ENCODE results near the gene ME2. TPM values are rescaled to one million over a fixed set of nuclear protein-coding genes. Genes with fewer than 3 reads are reported as not detected.

ME2 gene
- total and polyA plus RNA-seq, 2 of the 8 experiments (the other 6 are each of a cell fraction or from before 2014, with no cell fraction given): 54.7 to 66.9 TPM

DNA sequence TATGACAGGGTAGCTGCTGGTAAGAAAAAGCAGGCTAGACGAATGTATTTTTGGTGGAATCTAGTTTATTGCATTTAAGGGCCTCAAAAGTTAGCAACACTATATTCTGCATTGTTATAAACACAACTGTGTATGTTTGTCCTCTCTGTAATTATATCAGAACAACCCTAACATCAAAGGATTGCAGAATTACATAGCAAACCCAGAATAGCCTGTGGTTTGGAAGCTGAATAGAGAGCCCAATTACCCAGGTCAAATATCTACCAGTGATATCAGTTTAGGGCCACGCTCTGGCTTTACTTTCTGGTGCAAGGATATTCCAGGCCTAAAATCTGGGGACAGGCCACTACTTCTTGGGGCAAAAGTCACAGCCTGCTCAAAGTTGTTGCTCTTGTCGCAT lies 34.0 kb upstream of the ME2 start:
- no peak overlapping the region for H2BK15ac ChIP-seq (ENCODE audit: low read length)
- no peaks in the 10 kb centered on the region for H3K27me3 ChIP-seq (replicated peaks in 1 of 4; ENCODE audit: control insufficient read depth in 3 of 4, extremely low read depth in 1 of 4, insufficient read depth in 3 of 4, low read length in 3 of 4)
- no peaks in the 10 kb centered on the region for H3K79me2 ChIP-seq (ENCODE audit: control insufficient read depth in 1 of 2, insufficient read depth in 2 of 2, low read length in 2 of 2)
- H4K20me1 ChIP-seq (replicated peaks in 1 of 2; ENCODE audit: control insufficient read depth in 1 of 2, insufficient read depth in 2 of 2, low read length in 2 of 2): no peaks in the 10 kb centered on the region
- TF ChIP-seq, protein P1, sequence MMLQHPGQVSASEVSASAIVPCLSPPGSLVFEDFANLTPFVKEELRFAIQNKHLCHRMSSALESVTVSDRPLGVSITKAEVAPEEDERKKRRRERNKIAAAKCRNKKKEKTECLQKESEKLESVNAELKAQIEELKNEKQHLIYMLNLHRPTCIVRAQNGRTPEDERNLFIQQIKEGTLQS (IDR thresholded peaks at IDR 0.05; ENCODE audit: insufficient read depth, low read depth, low read length): no peak
- TF ChIP-seq CBX8 (IDR thresholded peaks at IDR 0.05; ENCODE audit: borderline replicate concordance, low read depth, low read length): no peak
- no peak for TF ChIP-seq CHD2 (IDR thresholded peaks at IDR 0.05; ENCODE audit: low read length)
- no peak for TF ChIP-seq SRF (IDR thresholded peaks at IDR 0.05; ENCODE audit: low read depth, low read length)
- TF ChIP-seq CREB1 (IDR thresholded peaks at IDR 0.05): no peak
- no peak for TF ChIP-seq SP1 (IDR thresholded peaks at IDR 0.05; ENCODE audit: low read depth, low read length)
- no peak for TF ChIP-seq BRCA1 (IDR thresholded peaks at IDR 0.05; ENCODE audit: low read depth, low read length)
- TF ChIP-seq CTBP2 (IDR thresholded peaks at IDR 0.05; ENCODE audit: borderline replicate concordance, insufficient read depth, insufficient read length, low read length): no peak
- no peak overlapping the region for H2BK120ac ChIP-seq (replicated peaks; ENCODE audit: low read depth, low read length)
- H3K4me2 ChIP-seq (ENCODE audit: insufficient read depth in 1 of 2, low read depth in 2 of 2, low read length in 2 of 2): no peak overlapping the region
- no peaks in the 10 kb centered on the region for H3K79me1 ChIP-seq (ENCODE audit: low read depth, low read length)
- no peak for FAIRE-seq
- H3K23me2 ChIP-seq (ENCODE audit: low read depth, low read length): no peaks in the 10 kb centered on the region
- CTCF ChIA-PET (ENCODE audit: partially characterized antibody): interaction anchor here (0.6 to 1.3 kb wide), 3 partner anchors 22 to 600 kb away, joined by 3 to 4 read pairs (median 3); no protein-coding TSS in a partner anchor
- H2AFZ ChIP-seq (ENCODE audit: low read length): no peak overlapping the region
- no peak overlapping the region for H3K27ac ChIP-seq (ENCODE audit: low read depth, low read length)
- H2BK5ac ChIP-seq (ENCODE audit: low read depth, low read length): no peak overlapping the region
- H2BK12ac ChIP-seq (ENCODE audit: low read depth, low read length): no peak overlapping the region
- H3K9me3 ChIP-seq (ENCODE audit: insufficient read depth in 2 of 2, low read depth in 1 of 2, low read length in 1 of 2): no peaks in the 10 kb centered on the region
- H4K8ac ChIP-seq (ENCODE audit: extremely low read depth, insufficient read depth, low read length): no peak overlapping the region
- no peak overlapping the region for H4K5ac ChIP-seq (ENCODE audit: insufficient read length, low read depth, low read length)
- WGBS, 2 experiments (ENCODE audit: extremely low coverage in 1 of 2, insufficient coverage in 1 of 2, insufficient read length in 1 of 2, insufficient replicate concordance in 2 of 2, low coverage in 1 of 2, low lambda C conversion rate in 2 of 2, missing lambda C conversion rate in 1 of 2): 98% methylated on average over 3 of the region's 3 CpGs; no CpG with 5 or more reads in 1 of the 2 experiments
- no peak overlapping the region for H3K4me3 ChIP-seq (ENCODE audit: extremely low read depth in 1 of 4, insufficient read depth in 2 of 4, low read depth in 3 of 4, low read length in 4 of 4)
- no peak overlapping the region for H3K56ac ChIP-seq (replicated peaks; ENCODE audit: insufficient read length, low read depth, low read length)
- no peaks in the 10 kb centered on the region for H3K4me1 ChIP-seq (replicated peaks in 1 of 4; ENCODE audit: control insufficient read depth in 3 of 4, insufficient read depth in 4 of 4, low read length in 3 of 4)
- no peak overlapping the region for H2AK5ac ChIP-seq (ENCODE audit: low read depth, low read length)
- H3K23ac ChIP-seq (ENCODE audit: insufficient read length): no peak overlapping the region
- no peak for DNase-seq (ENCODE audit: low read depth in 1 of 2, low spot score in 2 of 2)
- H2BK20ac ChIP-seq (ENCODE audit: low read length): no peak overlapping the region
- no peak overlapping the region for H3K4ac ChIP-seq (replicated peaks; ENCODE audit: insufficient read length, low read depth, low read length)
- no peak overlapping the region for H3K9ac ChIP-seq (replicated peaks in 1 of 4; ENCODE audit: extremely low read depth in 1 of 4, low read depth in 3 of 4, low read length in 3 of 4)
- no peak overlapping the region for H4K91ac ChIP-seq (replicated peaks; ENCODE audit: insufficient read length, low read length)
- no peak overlapping the region for H3K14ac ChIP-seq (ENCODE audit: insufficient read length)
- no peak overlapping the region for H3K18ac ChIP-seq (ENCODE audit: extremely low read depth, low read length)
- no peaks in the 10 kb centered on the region for H3K36me3 ChIP-seq (ENCODE audit: control insufficient read depth in 2 of 4, insufficient read depth in 4 of 4, low read length in 3 of 4)
- POLR2A ChIA-PET (ENCODE audit: partially characterized antibody): interaction anchor here (0.6 kb wide), 1 partner anchor 109 kb away, joined by 4 read pairs; no protein-coding TSS in a partner anchor

Measured in H1 (cell line).